Epidermal melanocyte (primary cell): Measurements from ENCODE around the gene SCAPER.

Experiments
- DNase-seq: peaks from one replicate; pipeline ENCODE4 v3.0.0; 2011; ENCODE audit warnings: low spot score; ENCODE audit not compliant: insufficient read length

Gene SCAPER

DNA sequence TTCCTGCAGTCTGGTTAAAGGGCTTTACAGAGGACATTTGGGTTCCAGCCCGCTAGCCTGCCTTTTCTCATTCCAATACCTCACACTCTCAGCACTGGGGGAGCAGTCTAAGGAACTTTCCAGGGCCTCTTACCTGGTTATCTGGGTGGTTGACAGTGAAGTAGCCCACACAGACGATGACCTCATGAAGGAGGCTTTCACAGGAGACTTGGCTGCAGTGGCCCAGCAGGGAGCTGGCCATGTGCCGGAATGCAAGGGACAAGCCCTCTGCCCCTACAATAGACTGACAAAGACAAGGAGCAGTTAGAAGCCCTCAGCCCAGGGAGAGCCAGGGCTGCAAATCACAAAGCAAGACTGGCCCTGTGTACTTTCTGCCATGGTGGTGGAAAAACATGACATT is 529.1 kb downstream of the SCAPER start:
- DNase-seq, result no peak

DNA sequence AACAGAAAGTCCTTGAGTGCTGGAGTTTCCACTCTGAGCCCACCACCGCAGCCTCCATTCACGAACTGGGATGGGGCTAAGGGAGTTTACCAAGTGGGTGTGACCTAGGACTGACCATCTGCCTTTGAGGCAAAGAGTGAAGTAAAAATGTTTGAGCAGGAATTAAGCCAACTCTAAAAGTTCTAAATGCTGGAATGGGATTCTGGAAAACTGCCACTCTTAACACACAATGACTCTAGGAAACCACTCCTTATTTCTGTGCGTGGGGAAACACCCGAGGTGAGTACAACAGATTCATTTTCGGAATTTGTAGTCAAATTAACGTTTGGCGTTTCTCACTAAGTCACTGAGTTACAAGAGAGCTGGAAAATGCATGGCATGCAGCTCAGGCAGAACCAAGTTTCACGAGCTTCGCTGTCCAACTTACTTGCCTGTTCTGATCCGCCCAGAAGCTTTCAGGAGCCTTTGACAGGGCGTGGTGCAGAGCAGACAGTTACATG is 537.0 kb downstream of the SCAPER start:
- no peak for DNase-seq

DNA sequence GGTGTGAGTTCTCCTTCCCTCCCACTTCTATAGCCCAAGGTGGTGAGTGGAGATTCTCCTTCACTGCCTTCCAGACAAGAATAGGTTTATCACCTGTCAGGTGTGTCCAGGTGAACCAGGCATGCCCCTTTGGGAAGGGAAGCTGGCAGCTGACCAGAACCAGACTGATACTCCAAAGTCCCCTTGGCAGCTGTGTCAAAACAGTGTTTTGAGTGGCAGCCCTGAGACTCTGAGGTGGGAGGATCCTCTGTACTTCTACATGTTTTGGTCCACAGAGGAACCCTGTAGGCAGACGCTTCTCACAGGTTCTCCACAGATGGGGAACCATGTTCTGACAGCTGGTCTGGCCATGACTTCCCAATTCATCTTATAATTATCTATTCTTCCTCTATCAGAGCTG is 538.4 kb downstream of the SCAPER start:
- DNase-seq, result no peak

DNA sequence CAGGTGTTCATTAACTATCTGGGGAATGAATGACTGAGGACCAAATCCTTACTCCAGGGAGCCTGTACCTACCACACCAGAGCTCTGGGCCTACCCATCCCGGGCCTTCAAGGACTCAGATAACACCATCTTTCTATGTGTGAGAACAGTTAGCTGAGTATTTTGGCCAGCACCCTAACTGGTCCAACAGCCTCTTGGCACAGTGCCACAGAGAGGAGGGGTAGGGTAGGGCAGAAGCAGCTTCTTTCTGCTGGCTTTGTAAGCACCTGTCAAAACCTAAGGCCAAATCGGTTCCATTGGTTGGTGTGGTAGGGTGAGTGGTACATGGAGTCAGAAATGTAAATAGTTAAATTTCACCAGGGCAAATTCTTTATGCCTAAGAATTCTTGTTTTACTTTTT is 541.9 kb downstream of the SCAPER start:
- DNase-seq, result no peak

DNA sequence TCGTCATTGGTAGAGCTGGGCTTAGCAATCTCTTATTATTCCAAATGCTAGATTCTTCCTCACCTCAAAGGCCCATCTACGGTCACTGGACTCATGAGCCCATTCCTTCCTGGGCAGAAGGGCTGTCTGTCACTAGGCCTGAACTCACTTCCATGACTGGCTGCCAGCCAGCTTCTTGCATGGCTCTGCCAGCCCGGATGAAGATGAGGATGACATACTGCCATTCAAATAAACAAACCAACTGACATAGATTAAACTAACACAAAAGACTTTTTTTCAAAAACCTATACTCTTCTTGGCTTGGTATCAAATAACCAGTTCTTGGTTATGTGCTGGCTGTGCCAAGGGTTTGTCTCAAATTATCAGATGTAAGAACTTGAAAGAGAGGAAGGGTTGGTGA is 544.7 kb downstream of the SCAPER start:
- DNase-seq, result no peak

DNA sequence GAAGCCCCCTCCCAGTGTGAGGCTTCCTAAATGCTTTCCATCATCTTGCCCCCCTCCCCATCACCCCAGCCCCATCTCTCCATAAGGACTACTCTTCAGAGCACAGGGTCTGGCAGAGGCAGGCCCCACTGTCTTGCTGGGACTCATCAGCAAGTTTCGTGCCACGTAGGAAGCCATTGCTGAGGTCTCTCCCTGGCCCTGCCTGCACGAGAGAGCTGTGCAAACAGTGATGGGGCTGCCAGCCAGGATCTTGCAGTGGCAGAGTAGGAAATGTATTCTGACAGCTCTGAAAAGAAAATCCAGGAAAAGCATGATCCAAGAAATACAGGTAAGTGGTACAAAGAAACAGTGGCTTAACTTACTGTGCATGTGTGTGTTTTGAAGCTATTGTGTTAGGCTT is 546.0 kb downstream of the SCAPER start:
- DNase-seq, result no peak

DNA sequence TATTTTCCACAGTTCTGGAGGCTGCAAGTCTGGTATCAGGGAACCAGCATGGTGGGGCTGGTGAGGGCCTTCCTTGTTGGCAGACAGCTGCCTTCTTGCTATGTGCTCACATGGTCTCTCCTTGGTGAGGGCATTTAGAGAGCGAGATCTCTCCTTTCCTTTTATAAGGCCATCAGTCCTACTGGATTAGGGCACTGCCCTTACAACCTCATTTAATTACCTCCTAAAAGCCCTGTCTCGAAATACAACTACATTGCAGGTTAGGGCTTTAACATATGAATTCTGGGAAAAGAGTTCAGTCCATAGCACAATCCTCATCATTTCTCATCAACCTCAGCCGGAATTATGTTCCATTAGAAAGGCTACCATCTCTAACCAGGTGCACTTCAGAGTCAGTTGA is 546.7 kb downstream of the SCAPER start:
- DNase-seq, result no peak

DNA sequence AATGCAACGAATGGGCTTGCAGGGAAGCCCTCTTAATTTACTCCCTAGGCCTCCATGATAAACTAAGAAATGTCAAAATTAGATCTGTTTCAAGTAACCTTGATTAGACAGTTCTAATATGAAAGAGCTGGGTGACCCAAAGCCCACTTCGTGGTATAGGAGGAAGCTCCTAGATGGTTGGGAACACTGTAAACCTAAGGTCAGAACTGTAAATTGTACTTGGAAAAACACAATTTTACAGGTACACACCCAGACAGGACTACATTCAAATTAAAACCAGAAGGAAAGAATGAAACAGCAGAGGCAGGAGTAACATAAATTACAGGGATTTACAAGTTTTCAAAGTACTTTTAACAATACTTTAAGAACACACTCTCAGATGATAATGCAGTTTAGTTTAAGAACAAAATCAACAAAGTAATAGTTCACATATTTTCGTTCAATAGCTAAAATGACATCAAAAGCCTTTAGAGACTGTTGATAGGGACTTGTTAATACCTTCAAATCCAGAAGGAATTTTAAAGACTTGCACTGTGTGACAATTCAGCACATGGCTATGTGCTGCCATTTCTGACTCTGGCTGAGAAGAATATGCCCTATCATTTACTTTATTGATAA is 550.2 kb downstream of the SCAPER start:
- DNase-seq, result no peak

DNA sequence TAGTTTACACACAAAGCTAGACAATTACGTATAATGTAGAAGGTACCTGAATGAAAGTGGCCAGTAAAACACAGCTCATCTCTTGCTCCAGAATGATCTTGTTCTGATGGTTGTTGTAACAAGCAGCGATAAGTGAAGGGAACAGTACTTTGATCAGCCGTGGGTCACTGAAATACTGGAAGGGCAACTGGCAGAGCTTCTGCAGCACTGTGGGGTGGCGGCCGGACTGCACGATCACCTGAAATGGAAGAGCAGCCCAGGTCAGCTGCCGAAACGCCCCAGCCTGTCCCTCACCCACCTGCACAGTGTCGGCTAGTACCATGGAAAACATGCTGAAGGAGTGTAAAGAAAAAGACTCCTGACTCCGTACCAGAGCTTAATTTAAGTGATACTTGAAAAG is 551.2 kb downstream of the SCAPER start:
- DNase-seq, result no peak

DNA sequence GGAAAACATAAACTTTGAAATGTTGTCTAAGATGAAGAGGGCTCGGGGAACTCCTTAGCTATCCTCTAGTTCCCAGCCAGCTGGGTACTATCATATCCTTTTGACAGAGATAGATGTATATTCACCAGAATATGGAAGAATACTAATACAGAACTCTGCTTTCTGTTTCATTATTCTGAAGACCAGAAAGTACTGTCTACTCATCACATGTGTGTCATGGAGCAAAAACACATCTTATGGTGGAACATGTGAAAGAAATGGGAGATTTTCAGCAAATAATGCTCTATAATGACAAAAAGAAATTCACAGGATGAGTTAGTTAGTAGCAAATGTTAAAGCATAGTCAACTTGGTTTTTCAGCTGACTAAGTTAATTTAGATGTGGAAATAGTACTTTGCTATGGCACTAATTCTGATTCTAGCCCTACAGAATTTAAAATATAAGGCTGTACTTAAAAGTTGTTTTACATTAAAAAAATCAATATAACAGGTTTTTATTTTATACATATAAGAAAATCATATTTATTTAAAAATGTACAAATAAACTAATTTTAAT is 552.0 kb downstream of the SCAPER start:
- no peak for DNase-seq

DNA sequence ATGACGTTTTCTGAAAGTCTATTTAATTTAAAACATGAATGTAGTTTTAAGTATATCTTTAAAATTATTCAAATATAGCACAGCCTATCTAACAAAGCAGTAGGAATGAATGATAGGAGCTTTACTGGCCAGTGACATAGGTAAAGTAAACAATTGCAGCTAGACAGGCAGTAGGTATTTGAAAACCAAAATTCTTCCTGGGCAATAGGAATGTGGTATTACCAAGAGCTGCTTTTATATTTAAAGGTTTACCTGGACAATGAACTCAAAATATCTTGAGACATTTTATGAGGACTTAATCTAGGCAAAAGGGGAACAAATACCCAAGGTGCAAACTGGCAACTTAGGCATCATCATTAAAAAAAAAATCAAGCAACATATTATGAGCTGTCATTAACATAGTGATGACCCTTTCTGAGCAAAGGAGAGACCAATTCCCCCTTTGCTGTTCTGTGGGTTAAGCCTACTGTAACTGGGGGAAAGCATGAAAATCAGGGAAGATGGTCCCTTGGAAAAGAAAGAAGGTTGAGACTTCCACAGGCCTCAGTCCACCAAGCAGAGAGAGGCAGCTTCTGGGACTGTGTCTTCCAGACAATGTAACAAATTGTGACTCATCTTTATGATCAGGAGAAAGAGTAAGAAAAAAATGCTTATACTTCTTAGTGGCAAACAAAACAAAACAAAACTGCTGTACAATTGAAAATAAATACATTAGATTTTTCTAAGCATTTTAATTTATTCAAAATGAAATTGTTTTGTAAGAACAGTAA is 555.7 kb downstream of the SCAPER start:
- DNase-seq, result no peak

DNA sequence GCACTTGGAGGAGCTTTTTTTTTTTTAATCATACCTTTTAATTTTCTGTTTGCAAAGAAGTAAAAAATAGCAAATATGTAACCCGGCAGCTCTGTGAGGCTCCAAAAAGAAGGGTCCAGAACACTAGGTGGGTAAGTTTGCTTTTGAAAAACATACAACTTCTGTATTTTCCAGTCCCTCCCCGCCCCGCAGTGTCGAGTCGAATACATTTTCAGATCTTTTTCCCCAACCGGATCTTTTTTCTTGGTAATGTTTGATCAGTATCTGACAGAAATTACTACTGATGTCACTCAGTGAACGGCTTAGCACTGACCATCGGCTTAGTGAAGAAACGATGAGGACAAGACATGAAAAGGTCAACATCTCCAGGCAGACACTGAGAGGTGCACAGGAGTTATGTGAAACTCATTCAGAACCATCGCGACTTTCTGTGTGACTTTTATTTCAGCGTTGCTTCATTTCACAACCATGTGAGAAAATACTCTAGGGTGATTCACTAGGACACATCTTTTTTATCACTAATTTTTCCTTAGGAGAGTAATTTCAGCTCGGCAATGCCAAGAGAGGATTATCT is 557.6 kb downstream of the SCAPER start:
- no peak for DNase-seq

DNA sequence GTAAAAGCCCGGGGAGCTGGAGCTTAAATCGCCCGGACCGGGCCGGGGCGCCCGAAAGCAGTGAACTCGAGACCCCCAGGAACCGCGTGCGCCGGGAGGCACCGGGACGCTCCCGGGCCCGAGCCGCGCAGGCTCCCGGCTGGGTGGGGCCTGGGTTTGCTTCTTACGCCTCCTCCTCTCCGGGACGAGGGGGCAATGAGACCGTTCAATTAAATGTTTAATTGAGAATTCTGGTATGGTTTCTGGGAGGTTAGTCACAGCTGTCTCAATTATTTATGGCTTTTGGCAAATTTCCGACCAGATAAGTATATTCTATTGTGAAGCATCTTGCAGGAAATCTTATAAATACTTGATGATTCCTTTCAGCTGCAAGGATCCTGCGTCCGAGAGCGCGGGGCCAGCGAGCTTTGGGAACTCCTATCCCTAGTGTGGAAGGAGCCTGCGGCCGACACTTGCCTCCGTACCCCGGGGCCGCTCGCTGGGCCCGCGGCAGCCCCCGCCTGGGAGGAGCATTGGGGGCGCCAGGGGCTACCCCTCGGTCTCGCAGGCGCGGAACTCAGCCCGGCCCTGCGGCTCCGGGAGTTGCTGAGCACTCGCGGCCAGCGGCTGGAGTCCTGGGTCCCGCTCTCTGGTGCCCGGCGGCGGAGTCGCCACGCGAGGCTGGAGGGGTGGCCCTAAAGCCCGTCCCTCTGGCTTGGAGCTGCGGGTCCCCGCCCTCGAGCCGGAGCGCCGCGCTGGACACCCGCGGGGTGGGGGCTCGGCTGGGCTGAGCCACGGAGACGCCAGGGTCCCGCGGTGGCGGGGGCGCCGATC is 558.3 kb downstream of the SCAPER start:
- DNase-seq, result peak; percentile 26

DNA sequence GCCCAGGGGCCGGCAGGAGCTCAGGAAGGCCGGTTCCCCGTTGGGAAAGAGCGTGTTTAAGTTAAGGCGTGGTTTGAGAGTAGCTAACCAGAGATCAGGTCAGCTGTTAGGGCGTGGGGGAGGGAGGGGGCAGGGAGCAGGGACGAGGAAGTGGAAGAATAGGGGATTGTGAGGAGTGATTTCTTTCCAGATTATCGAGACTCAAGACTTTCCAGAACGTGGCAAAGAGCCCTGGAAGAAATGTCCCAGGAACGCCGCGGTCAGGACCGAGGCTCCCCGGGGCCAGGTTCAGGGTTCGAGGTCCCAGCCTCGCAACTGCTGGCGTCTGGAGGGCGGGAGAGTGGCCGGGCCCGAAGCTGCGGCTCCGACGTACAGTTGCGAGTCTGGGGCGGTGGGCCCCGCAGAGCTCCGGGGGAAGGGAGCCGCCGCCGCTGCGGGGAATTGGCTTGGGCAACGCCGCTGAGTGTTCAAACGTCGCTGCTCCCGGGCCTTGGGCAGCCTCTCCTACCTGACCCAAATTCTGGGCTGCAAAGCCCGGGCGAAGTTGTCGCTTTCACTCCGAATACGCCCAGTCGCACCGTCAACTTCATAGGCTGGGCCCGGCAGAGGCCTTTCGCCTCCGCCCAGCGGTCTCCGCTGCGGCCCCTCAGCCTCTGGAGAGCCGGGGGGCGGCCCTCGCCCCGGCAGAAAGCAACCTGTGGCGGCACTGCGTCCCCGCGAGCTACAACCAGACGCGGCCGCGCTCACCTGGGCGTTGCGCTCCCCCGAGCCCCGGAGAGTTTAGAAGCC is 559.1 kb downstream of the SCAPER start:
- peak; percentile 33 for DNase-seq

DNA sequence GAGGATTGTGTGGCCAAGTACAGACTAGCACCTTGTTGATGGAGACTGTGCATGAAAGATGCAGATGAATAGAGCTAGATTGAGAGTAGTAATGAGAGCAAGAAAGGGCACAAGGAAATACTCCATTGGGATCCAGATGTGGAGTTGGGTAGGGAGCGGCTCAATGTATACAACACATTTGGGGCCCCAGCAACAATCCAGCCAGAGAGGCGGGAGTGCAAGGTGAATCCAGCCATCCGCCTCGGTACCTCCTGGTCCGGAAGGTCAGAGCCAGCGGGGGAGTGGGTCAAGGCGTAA is 559.6 kb downstream of the SCAPER start:
- no peak for DNase-seq

DNA sequence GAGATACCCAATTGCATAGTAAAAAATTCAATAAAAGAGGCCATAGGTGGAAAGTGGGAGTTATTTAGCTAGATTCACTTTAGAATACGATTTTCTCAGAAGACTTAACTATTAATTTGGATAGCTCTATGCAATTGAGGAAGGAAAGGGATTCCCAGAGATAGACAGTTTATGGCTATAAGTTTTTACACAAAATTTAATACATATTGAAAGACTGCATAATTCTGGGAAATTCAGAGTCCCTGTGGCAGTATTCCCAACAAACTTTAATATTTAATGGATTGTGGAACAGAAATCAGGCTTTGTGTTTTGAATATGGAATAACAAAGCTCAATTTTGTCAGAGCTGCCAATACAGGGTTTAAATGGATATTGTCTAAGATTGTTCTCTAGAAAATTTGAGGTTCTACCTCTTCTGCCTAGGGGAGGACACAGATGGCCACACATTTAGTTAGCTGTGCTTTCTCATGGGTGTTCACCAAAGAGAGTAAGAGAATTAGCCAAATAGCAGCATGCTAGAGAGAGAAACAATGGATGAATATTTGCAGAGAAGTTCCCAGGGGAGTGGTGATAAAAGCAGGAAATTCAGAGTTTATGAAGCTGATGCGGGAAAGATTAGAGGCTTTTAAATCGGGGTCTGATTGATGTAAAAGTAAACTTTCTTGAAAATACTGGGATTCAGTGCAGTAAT is 560.1 kb downstream of the SCAPER start:
- no peak for DNase-seq

DNA sequence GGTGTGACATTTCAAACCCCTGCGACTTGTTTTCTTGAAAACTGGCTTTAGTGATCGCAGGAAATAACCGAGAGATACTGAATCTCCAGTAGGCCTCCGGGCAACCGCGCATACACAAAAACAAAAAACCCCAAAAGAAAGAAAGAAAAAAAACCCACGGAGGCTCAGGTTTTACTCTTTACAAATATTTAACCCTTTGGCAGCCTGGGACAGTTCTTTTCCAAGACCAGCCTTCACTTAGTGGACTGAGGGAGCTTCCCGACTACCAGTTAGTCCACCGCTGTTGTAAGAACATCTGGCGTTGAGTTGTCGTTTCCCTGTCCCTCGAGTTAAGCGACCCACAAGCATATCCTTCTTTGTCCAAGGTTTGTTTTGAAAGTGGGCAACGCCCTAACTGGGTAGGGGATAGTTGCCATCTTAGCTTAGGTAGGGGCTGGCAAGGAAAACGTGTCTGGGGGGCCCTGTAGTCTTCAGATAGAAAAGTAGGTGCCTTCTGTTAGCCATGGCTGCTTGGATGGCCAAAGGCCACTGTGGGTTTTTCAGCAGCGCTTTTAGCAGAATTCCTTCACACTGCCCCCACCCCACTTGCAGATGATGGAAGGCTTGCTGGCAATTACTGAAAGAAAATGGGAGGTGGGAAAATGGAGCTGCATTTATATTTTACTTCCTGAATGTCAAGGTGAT is 561.7 kb downstream of the SCAPER start:
- no peak for DNase-seq

DNA sequence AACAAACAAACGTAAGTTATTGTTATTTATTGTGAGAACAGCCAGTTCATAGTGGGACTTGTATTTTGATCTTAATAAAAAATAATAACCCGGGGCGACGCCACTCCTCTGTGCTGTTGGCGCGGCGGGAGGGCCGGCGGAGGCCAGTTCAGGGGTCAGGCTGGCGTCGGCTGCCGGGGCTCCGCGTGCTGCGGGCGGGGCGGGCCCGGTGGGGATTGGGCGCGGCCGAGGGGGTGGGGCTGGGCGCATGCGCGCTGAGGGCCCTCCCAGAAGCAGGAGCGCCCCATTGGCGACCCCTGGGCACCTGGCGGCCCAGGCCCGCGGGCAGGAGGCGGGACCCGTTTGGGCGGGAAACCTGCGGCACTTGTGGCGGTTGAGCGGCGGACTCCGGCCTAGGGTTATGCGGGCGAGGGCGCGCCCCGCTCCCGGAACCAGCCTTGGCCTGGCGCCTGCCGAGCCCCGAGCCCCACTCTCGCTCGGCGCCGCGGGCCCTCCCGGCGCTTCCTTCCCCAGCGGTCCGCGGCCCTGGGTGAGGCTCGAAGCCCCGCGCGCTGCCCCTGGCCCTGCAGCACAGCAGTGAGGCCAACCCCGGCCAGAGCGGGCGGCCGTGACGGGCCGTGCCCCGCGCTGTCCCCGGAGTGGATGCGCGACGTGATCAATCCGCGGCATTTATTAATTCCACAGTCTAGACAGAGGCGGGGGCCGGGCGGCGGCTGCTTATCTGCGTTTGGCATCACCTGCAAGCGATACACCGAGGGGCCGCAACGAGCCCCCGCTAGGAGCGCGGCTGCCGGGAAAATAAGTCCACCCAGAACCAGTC is 562.5 kb downstream of the SCAPER start:
- DNase-seq, result peak; percentile 26

DNA sequence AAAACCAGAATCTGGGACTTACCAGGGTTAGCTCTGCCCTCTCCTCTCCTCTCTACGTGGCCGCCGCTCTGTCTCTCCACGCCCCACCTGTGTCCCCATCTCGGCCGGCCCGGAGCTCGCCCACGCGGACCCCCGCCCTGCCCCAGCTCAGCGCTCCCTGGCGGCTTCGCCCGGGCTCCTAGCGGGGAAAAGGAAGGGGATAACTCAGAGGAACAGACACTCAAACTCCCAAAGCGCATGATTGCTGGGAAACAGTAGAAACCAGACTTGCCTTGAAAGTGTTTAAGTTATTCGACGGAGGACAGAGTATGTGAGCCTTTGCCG is 563.1 kb downstream of the SCAPER start:
- peak; percentile 21 for DNase-seq
